Suppressor macrophage (primary cell): Measurements from ENCODE around the gene ZNF804B.

ENCODE experiments used
- DNase-seq, 4 experiments: peaks; one replicate each; pipeline ENCODE4 v3.0.0-alpha.2; 2020 to 2022

The ZNF804B gene

GRCh38 chr7:89311886-89312285, 552.4 kb downstream of the ZNF804B start:
- DNase-seq: no peak

- DNase-seq: no peak
Observed at GRCh38 chr7:89312551-89312950, 553.1 kb downstream of the ZNF804B start.

GRCh38 chr7:89316584-89317251, 557.2 kb downstream of the ZNF804B start:
- DNase-seq: no peak

GRCh38 chr7:89332026-89332425, 572.5 kb downstream of the ZNF804B start:
- DNase-seq: no peak

GRCh38 chr7:89334797-89335196, 575.3 kb downstream of the ZNF804B start:
- DNase-seq: no peak

- DNase-seq: no peak
Observed at GRCh38 chr7:89335490-89335889, 576.0 kb downstream of the ZNF804B start.

GRCh38 chr7:89336121-89336520, 576.6 kb downstream of the ZNF804B start:
- DNase-seq: no peak

GRCh38 chr7:89339748-89340147, 580.2 kb downstream of the ZNF804B start:
- no peak for DNase-seq

GRCh38 chr7:89357121-89357520, 597.6 kb downstream of the ZNF804B start:
- no peak for DNase-seq

- no peak for DNase-seq
Observed at GRCh38 chr7:89377219-89377618, 617.7 kb downstream of the ZNF804B start.

- no peak for DNase-seq
Observed at GRCh38 chr7:89385411-89385810, 625.9 kb downstream of the ZNF804B start.
